ENCODE results near the gene SERPINA4. TPM values are rescaled to one million over a fixed set of nuclear protein-coding genes. Genes with fewer than 3 reads are reported as not detected.

The SERPINA4 gene
- total and polyA plus RNA-seq, 2 of the 13 experiments (the other 11 are each of a cell fraction or from before 2014, with no cell fraction given): 39.1 to 57.8 TPM

DNA sequence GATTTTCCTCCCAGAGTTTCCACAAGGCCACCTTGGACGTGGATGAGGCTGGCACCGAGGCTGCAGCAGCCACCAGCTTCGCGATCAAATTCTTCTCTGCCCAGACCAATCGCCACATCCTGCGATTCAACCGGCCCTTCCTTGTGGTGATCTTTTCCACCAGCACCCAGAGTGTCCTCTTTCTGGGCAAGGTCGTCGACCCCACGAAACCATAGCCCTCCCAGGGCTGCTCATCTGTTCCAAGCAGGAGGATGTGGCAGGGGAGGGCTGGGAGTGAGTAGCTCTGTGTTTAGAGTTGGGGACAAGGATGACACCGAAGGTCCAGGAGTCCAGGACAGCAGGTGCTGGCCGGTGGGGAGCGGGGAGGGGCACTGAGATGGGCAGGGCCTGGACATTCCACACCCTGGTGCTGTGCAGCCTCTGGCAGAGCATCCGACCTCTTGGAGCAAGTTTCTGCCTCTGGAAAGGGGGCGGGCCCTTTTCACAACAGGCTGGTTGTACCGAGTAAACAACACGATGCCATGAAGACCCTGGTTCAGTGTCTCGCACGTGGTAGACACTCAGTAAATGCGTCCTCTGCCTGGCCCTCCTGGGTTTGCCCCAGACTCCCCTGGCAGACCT, 8.2 kb downstream of the SERPINA4 start (continued):
- no peak for TF ChIP-seq NR2F6 (IDR thresholded peaks at IDR 0.05)
- peak; percentile 66 for TF ChIP-seq NR2F6 (CRISPR knock-in tag; IDR thresholded peaks at IDR 0.05)
- 0 out of 2 replicates have a peak, but pooled peaks have one; percentile 30 for TF ChIP-seq MED13 (CRISPR knock-in tag; IDR thresholded peaks at IDR 0.05)
- TF ChIP-seq, protein P1, sequence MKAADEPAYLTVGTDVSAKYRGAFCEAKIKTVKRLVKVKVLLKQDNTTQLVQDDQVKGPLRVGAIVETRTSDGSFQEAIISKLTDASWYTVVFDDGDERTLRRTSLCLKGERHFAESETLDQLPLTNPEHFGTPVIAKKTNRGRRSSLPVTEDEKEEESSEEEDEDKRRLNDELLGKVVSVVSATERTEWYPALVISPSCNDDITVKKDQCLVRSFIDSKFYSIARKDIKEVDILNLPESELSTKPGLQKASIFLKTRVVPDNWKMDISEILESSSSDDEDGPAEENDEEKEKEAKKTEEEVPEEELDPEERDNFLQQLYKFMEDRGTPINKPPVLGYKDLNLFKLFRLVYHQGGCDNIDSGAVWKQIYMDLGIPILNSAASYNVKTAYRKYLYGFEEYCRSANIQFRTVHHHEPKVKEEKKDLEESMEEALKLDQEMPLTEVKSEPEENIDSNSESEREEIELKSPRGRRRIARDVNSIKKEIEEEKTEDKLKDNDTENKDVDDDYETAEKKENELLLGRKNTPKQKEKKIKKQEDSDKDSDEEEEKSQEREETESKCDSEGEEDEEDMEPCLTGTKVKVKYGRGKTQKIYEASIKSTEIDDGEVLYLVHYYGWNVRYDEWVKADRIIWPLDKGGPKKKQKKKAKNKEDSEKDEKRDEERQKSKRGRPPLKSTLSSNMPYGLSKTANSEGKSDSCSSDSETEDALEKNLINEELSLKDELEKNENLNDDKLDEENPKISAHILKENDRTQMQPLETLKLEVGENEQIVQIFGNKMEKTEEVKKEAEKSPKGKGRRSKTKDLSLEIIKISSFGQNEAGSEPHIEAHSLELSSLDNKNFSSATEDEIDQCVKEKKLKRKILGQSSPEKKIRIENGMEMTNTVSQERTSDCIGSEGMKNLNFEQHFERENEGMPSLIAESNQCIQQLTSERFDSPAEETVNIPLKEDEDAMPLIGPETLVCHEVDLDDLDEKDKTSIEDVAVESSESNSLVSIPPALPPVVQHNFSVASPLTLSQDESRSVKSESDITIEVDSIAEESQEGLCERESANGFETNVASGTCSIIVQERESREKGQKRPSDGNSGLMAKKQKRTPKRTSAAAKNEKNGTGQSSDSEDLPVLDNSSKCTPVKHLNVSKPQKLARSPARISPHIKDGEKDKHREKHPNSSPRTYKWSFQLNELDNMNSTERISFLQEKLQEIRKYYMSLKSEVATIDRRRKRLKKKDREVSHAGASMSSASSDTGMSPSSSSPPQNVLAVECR (CRISPR knock-in tag; IDR thresholded peaks at IDR 0.05; ENCODE audit: borderline replicate concordance): peak; percentile 40; the same call in 1 of the 2 replicates
- TF ChIP-seq FOXA1 (IDR thresholded peaks at IDR 0.05): no peak
- no peak for TF ChIP-seq FOXA1 (CRISPR knock-in tag; IDR thresholded peaks at IDR 0.05)
- no peak for TF ChIP-seq ZFY (CRISPR knock-in tag; IDR thresholded peaks at IDR 0.05)
- peak; percentile 16; the same call in 1 of the 2 replicates for TF ChIP-seq FOSL2 (CRISPR knock-in tag; IDR thresholded peaks at IDR 0.05)
- TF ChIP-seq, protein P2, sequence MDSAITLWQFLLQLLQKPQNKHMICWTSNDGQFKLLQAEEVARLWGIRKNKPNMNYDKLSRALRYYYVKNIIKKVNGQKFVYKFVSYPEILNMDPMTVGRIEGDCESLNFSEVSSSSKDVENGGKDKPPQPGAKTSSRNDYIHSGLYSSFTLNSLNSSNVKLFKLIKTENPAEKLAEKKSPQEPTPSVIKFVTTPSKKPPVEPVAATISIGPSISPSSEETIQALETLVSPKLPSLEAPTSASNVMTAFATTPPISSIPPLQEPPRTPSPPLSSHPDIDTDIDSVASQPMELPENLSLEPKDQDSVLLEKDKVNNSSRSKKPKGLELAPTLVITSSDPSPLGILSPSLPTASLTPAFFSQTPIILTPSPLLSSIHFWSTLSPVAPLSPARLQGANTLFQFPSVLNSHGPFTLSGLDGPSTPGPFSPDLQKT (CRISPR knock-in tag; IDR thresholded peaks at IDR 0.05; ENCODE audit: borderline replicate concordance): no peak
- no peak for TF ChIP-seq HNRNPK (IDR thresholded peaks at IDR 0.05; ENCODE audit: low read depth, low read length, poor library complexity, severe bottlenecking)
- TF ChIP-seq ZNF282 (IDR thresholded peaks at IDR 0.05; ENCODE audit: partially characterized antibody): no peak
- no peak for TF ChIP-seq ZFP1 (CRISPR knock-in tag; IDR thresholded peaks at IDR 0.05)
- TF ChIP-seq ZNF317 (CRISPR knock-in tag; IDR thresholded peaks at IDR 0.05): peak; percentile 74
- 0 out of 2 replicates have a peak, but pooled peaks have one; percentile 36 for TF ChIP-seq ZNF335 (CRISPR knock-in tag; IDR thresholded peaks at IDR 0.05)
- peak; percentile 74 for TF ChIP-seq SP5 (CRISPR knock-in tag; IDR thresholded peaks at IDR 0.05; ENCODE audit: borderline replicate concordance, low read depth)
- TF ChIP-seq MXI1 (IDR thresholded peaks at IDR 0.05; ENCODE audit: borderline replicate concordance, low read depth, low read length): no peak
- TF ChIP-seq ZNF446 (CRISPR knock-in tag; IDR thresholded peaks at IDR 0.05): no peak
- TF ChIP-seq ZNF605 (CRISPR knock-in tag; IDR thresholded peaks at IDR 0.05): no peak
- TF ChIP-seq YY1 (IDR thresholded peaks at IDR 0.05; ENCODE audit: insufficient read depth, insufficient replicate concordance, low read depth, low read length): peak; percentile 10
- TF ChIP-seq ZNF205 (CRISPR knock-in tag; IDR thresholded peaks at IDR 0.05): no peak
- TF ChIP-seq ZC3H13 (CRISPR knock-in tag; IDR thresholded peaks at IDR 0.05): 0 out of 2 replicates have a peak, but pooled peaks have one; percentile 51
- no peak for TF ChIP-seq ZNF510 (CRISPR knock-in tag; IDR thresholded peaks at IDR 0.05; ENCODE audit: low read depth)
- no peak for TF ChIP-seq ZMYM2 (CRISPR knock-in tag; IDR thresholded peaks at IDR 0.05)
- TF ChIP-seq SMARCC2 (IDR thresholded peaks at IDR 0.05): no peak
- TF ChIP-seq ZNF766 (CRISPR knock-in tag; IDR thresholded peaks at IDR 0.05; ENCODE audit: borderline replicate concordance): peak; percentile 30; the same call in 1 of the 2 replicates
- peak; percentile 79; the same call in 1 of the 2 replicates for TF ChIP-seq ZBTB7A (CRISPR knock-in tag; IDR thresholded peaks at IDR 0.05)
- TF ChIP-seq MIXL1 (CRISPR knock-in tag; IDR thresholded peaks at IDR 0.05): no peak
- TF ChIP-seq ZNF253 (CRISPR knock-in tag; IDR thresholded peaks at IDR 0.05; ENCODE audit: borderline replicate concordance): peak; percentile 51; the same call in 1 of the 2 replicates
- 0 out of 2 replicates have a peak, but pooled peaks have one; percentile 17 for TF ChIP-seq ZNF747 (CRISPR knock-in tag; IDR thresholded peaks at IDR 0.05; ENCODE audit: borderline replicate concordance)
- TF ChIP-seq HNF4A (CRISPR knock-in tag; IDR thresholded peaks at IDR 0.05): peak; percentile 91

All from HepG2 (cell line).